ENCODE measurements around the gene GPALPP1.

GRCh38 chr13:44968434-44968815, 20.9 kb upstream of the GPALPP1 start:
- TF ChIP-seq CTCF (IDR thresholded peaks at IDR 0.05) (no peak), POLR2A (IDR thresholded peaks at IDR 0.05) (no peak)

All from thyroid gland (tissue), 4 donors.